Adrenal gland (tissue), 12 donors: Measurements from ENCODE around the gene F2RL3. TPM values are rescaled to one million over a fixed set of nuclear protein-coding genes. Genes with fewer than 3 reads are reported as not detected.

ENCODE experiments used
- DNase-seq, 7 donors: peaks; one replicate each; pipeline ENCODE4 v3.0.0-alpha.2; 2019 to 2020
- H3K27ac ChIP-seq, 5 donors: fragments of 200-600 bp; sonication (generic) in 4 of 5; 1 replicate in 3 of 5; 2 replicates in 2 of 5; pipeline versions ENCODE4 v1.5.1 to v1.8.0; 2016 to 2020; ENCODE audit warnings: mild to moderate bottlenecking in 1 of 5
- H3K27me3 ChIP-seq: fragments of 200-600 bp; 2 replicates; pipeline ENCODE4 v1.8.0; 2021
- H3K36me3 ChIP-seq, 2 donors: fragments of 200-600 bp; replicated peaks in 1 of 2; 1 replicate in 1 of 2; 2 replicates in 1 of 2; pipeline versions ENCODE4 v1.5.1 to v1.8.0; 2018 to 2022
- H3K4me1 ChIP-seq, 2 donors: fragments of 200-600 bp; replicated peaks in 1 of 2; 1 replicate in 1 of 2; 2 replicates in 1 of 2; pipeline versions ENCODE4 v1.5.1 to v1.8.0; 2018 to 2021
- H3K4me3 ChIP-seq, 4 donors: fragments of 200-600 bp; sonication (generic) in 3 of 4; one replicate each; pipeline ENCODE4 v1.5.1; 2016 to 2018
- H3K9me3 ChIP-seq, 3 donors: fragments of 200-600 bp; sonication (generic) in 1 of 3; replicated peaks in 1 of 3; 1 replicate in 2 of 3; 2 replicates in 1 of 3; pipeline versions ENCODE4 v1.5.1 to v1.8.0; 2016 to 2021
- CTCF ChIP-seq, 6 experiments: fragments of 450-650 bp in 4 of 6; fragments of 200-600 bp in 2 of 6; sonication (generic) in 1 of 6; IDR thresholded peaks; 1 replicate in 5 of 6; 2 replicates in 1 of 6; pipeline versions ENCODE4 v1.5.1 to v1.8.0; 2016 to 2021; ENCODE audit warnings: antibody characterized with exemption in 6 of 6, mild to moderate bottlenecking in 2 of 6, moderate library complexity in 1 of 6
- POLR2A ChIP-seq, 2 donors: fragments of 450-650 bp; IDR thresholded peaks; one replicate each; pipeline ENCODE4 v1.6.1; 2017; ENCODE audit warnings: antibody characterized with exemption in 2 of 2, mild to moderate bottlenecking in 2 of 2, moderate library complexity in 1 of 2
- WGBS, 4 donors: extraction: QIAGEN DNeasy Blood & Tissue Kit in 2 of 4; methylation state at CpG; one replicate each; pipeline versions ENCODE4 v1.1.5 to v1.1.7; 2013 to 2017; 5-methylcytosine and 5-hydroxymethylcytosine counted together
- intact Hi-C, 2 donors: fragments of 100-400 bp; cut with DNase I; formaldehyde crosslinking; loops; one replicate each; pipeline versions ENCODE4 v1.14.1 to v1.15.0; 2022 to 2023
- polyA plus RNA-seq, 3 donors: library from polyadenylated mRNA; stranded (reverse); fragments of 200-250 nt in 2 of 3; fragments of 350-450 nt in 1 of 3; fragmentation: Illumina TruSeq in 1 of 3; extraction: RNeasy Lipid Tissue Mini Kit (QIAGEN cat#74804) in 1 of 3; gene quantifications; one replicate each; pipeline ENCODE4 v1.2.3, GENCODE V29; 2013 to 2014
- total RNA-seq, 9 donors: library from RNA; depleted of rRNA in 4 of 9; stranded (reverse); fragments of >200 nt in 4 of 9; fragments of 120-200 nt in 1 of 9; fragmentation: NEBNext Ultra II Directional in 1 of 9; extraction: Animal tissue kit (Norgen Biotek cat#: 25700) in 1 of 9; gene quantifications; one replicate each; pipeline versions ENCODE4 v1.1.0 to v1.2.4, GENCODE V29; 2013 to 2023
- donor health status: healthy with polysubstance abuse.
- donor health status: Bipolar disorder and iron deficiency.
- donor health status: DM: yes; HTN: yes; CAD: no.
- donor health status: DM: no; HTN: no; CAD: no.
- donor health status: DM: no; HTN: no; CAD: no.
- donor health status: DM: yes; HTN: yes; CAD: no.

F2RL3 gene
- total and polyA plus RNA-seq, 12 donors: 0.17 to 3.8 (median 2.2) TPM

GRCh38 chr19:16921766-16922591 lies 33.2 kb downstream of the F2RL3 start:
- no peaks in the 10 kb centered on the region for H3K27me3 ChIP-seq
- no peak for DNase-seq
- no peaks in the 10 kb centered on the region for H3K9me3 ChIP-seq
- no peaks in the 10 kb centered on the region for H3K4me1 ChIP-seq
- WGBS, 4 donors: 83 to 91% (median 88%) methylated on average over 19 to 21 of the region's 21 CpGs
- H3K4me3 ChIP-seq: no peak overlapping the region
- H3K27ac ChIP-seq: no peak overlapping the region
- no peaks in the 10 kb centered on the region for H3K36me3 ChIP-seq
- no peak for TF ChIP-seq POLR2A (IDR thresholded peaks at IDR 0.05)
- TF ChIP-seq CTCF (IDR thresholded peaks at IDR 0.05): no peak
- intact Hi-C loops: no loop called here

- no peak for TF ChIP-seq POLR2A (IDR thresholded peaks at IDR 0.05)
- no peaks in the 10 kb centered on the region for H3K9me3 ChIP-seq
- no peak overlapping the region for H3K27ac ChIP-seq
- no peaks in the 10 kb centered on the region for H3K36me3 ChIP-seq
- H3K27me3 ChIP-seq: no peaks in the 10 kb centered on the region
- H3K4me3 ChIP-seq: no peak overlapping the region
- 53 to 88% (median 69%) methylated on average over 1 of the region's 1 CpG for WGBS, 4 donors
- intact Hi-C loops: no loop called here
- DNase-seq: no peak
- H3K4me1 ChIP-seq: no peaks in the 10 kb centered on the region
These were observed 33.8 kb downstream of the F2RL3 start for GRCh38 chr19:16922592-16922934.

- intact Hi-C loops: no loop called here
- Histone ChIP-seq H3K4me1 (no peaks in the 10 kb centered on the region), H3K27ac (no peak overlapping the region), H3K36me3 (no peaks in the 10 kb centered on the region), H3K4me3 (no peak overlapping the region), H3K27me3 (no peaks in the 10 kb centered on the region), H3K9me3 (no peaks in the 10 kb centered on the region)
- TF ChIP-seq POLR2A (IDR thresholded peaks at IDR 0.05) (no peak), CTCF (IDR thresholded peaks at IDR 0.05) (no peak)
- 88 to 96% (median 90%) methylated on average over 8 to 13 of the region's 13 CpGs for WGBS, 4 donors
- no peak for DNase-seq
These were observed 34.1 kb downstream of the F2RL3 start for GRCh38 chr19:16922949-16923348.

- DNase-seq: no peak
- no peaks in the 10 kb centered on the region for H3K4me1 ChIP-seq
- no peaks in the 10 kb centered on the region for H3K36me3 ChIP-seq
- 86 to 95% (median 88%) methylated on average over 3 to 13 of the region's 13 CpGs for WGBS, 4 donors
- no peak overlapping the region for H3K27ac ChIP-seq
- TF ChIP-seq POLR2A (IDR thresholded peaks at IDR 0.05): no peak
- no peak for TF ChIP-seq CTCF (IDR thresholded peaks at IDR 0.05)
- H3K27me3 ChIP-seq: no peaks in the 10 kb centered on the region
- H3K9me3 ChIP-seq: no peaks in the 10 kb centered on the region
- intact Hi-C loops: no loop called here
- H3K4me3 ChIP-seq: no peak overlapping the region
These were observed 39.1 kb downstream of the F2RL3 start for GRCh38 chr19:16927883-16928282.

GRCh38 chr19:16928351-16928750 lies 39.6 kb downstream of the F2RL3 start:
- Histone ChIP-seq H3K27ac (no peak overlapping the region), H3K4me3 (no peak overlapping the region), H3K36me3 (no peaks in the 10 kb centered on the region), H3K27me3 (no peaks in the 10 kb centered on the region), H3K9me3 (no peaks in the 10 kb centered on the region), H3K4me1 (no peaks in the 10 kb centered on the region)
- WGBS, 4 donors: 76 to 94% (median 84%) methylated on average over 2 of the region's 2 CpGs
- intact Hi-C loops: no loop called here
- TF ChIP-seq CTCF (IDR thresholded peaks at IDR 0.05): no peak
- no peak for TF ChIP-seq POLR2A (IDR thresholded peaks at IDR 0.05)
- no peak for DNase-seq
